Dermis microvascular lymphatic vessel endothelial cell (primary cell): ENCODE measurements around the gene GNAT3. TPM values are rescaled to one million over a fixed set of nuclear protein-coding genes. Genes with fewer than 3 reads are reported as not detected.

Source experiments
- DNase-seq, 2 donors: peaks; one replicate each; pipeline versions ENCODE4 v3.0.0 to v3.0.0-alpha.2; 2010; ENCODE audit warnings: low read depth in 2 of 2
- total RNA-seq: library from RNA; depleted of rRNA; stranded (reverse); fragments of >200 nt; gene quantifications from 2 replicates; pipeline ENCODE4 v1.2.1, GENCODE V29; 2014

Gene GNAT3
- total RNA-seq, 1 donor from 2014 or later: not detected

- DNase-seq: peak in 1 of 2 donors; percentile 66
Measured at GRCh38 chr7:80420876-80421275, 91.0 kb downstream of the GNAT3 start.

GRCh38 chr7:80417211-80417793 is 94.6 kb downstream of the GNAT3 start:
- DNase-seq: no peak

- no peak for DNase-seq
Measured at GRCh38 chr7:80415522-80415921, 96.3 kb downstream of the GNAT3 start.

- DNase-seq: no peak
Measured at GRCh38 chr7:80415114-80415513, 96.8 kb downstream of the GNAT3 start.

- DNase-seq: no peak
Measured at GRCh38 chr7:80414331-80414730, 97.5 kb downstream of the GNAT3 start.

- no peak for DNase-seq
Measured at GRCh38 chr7:80413383-80413945, 98.4 kb downstream of the GNAT3 start.

- no peak for DNase-seq
Measured at GRCh38 chr7:80412842-80413241, 99.0 kb downstream of the GNAT3 start.

GRCh38 chr7:80411621-80412020 is 100.2 kb downstream of the GNAT3 start:
- peak in 1 of 2 donors; percentile 14 for DNase-seq

GRCh38 chr7:80410081-80410480 is 101.8 kb downstream of the GNAT3 start:
- DNase-seq: no peak

Other genes starting within 250 kb of the GNAT3 start
- gene CD36, start 126.6 kb upstream of the GNAT3 start, total RNA-seq: 151 and 259 TPM in 2 replicates